GM23338 (cell line): ENCODE data around the gene MRPL24. TPM values are rescaled to one million over a fixed set of nuclear protein-coding genes. Genes with fewer than 3 reads are reported as not detected.

Experiments
- polyA plus RNA-seq: library from polyadenylated mRNA; unstranded; fragments of >200 nt; fragmentation: Nextera tagmentation; extraction: Ambion mirVana; gene quantifications from 2 replicates; pipeline ENCODE4 v1.2.1, GENCODE V29; 2016
- total RNA-seq: library from RNA; depleted of rRNA; stranded (reverse); fragments of >200 nt; shearing (Covaris generic); gene quantifications from 2 replicates; pipeline ENCODE4 v1.2.3, GENCODE V29; 2014; rRNA removed

Gene MRPL24
- total and polyA plus RNA-seq, 2 experiments from 2014 or later: 18.8 to 45.7 TPM

Other genes with a start within 250 kb of the MRPL24 start
- 9.7 and 15.5 TPM in 2 replicates for gene MEF2D, start 240.3 kb downstream of the MRPL24 start, total RNA-seq
- gene MEF2D, start 240.3 kb downstream of the MRPL24 start, polyA plus RNA-seq: 10.4 and 10.6 TPM in 2 replicates
- 25.7 and 31.8 TPM in 2 replicates for gene IQGAP3, start 168.5 kb downstream of the MRPL24 start, total RNA-seq
- gene IQGAP3, start 168.5 kb downstream of the MRPL24 start, polyA plus RNA-seq: 11.9 and 12.8 TPM in 2 replicates
- not detected in 2 replicates for gene TTC24, start 161.4 kb downstream of the MRPL24 start, total RNA-seq
- gene TTC24, start 161.4 kb downstream of the MRPL24 start, polyA plus RNA-seq: not detected in 2 replicates
- gene NAXE, start 149.3 kb downstream of the MRPL24 start, total RNA-seq: 62.6 and 87.5 TPM in 2 replicates
- gene NAXE, start 149.3 kb downstream of the MRPL24 start, polyA plus RNA-seq: 82.1 and 83.1 TPM in 2 replicates
- 58.9 and 95.7 TPM in 2 replicates for gene GPATCH4, start 139.6 kb downstream of the MRPL24 start, total RNA-seq
- 174 and 187 TPM in 2 replicates for gene GPATCH4, start 139.6 kb downstream of the MRPL24 start, polyA plus RNA-seq
- not detected in 2 replicates for gene HAPLN2, start 121.7 kb downstream of the MRPL24 start, total RNA-seq
- gene HAPLN2, start 121.7 kb downstream of the MRPL24 start, polyA plus RNA-seq: 0.53 TPM in 1 of 2 replicates, not detected in the other
- 5.5 and 8.0 TPM in 2 replicates for gene BCAN, start 99.0 kb downstream of the MRPL24 start, total RNA-seq
- 2.3 and 3.6 TPM in 2 replicates for gene BCAN, start 99.0 kb downstream of the MRPL24 start, polyA plus RNA-seq
- 85.3 and 95.9 TPM in 2 replicates for gene NES, start 63.7 kb downstream of the MRPL24 start, total RNA-seq
- gene NES, start 63.7 kb downstream of the MRPL24 start, polyA plus RNA-seq: 25.0 and 27.5 TPM in 2 replicates
- gene CRABP2, start 35.5 kb downstream of the MRPL24 start, total RNA-seq: 35.1 and 45.9 TPM in 2 replicates
- gene CRABP2, start 35.5 kb downstream of the MRPL24 start, polyA plus RNA-seq: 137 and 138 TPM in 2 replicates
- 12.9 and 18.3 TPM in 2 replicates for gene METTL25B, start 12.6 kb downstream of the MRPL24 start, total RNA-seq
- gene METTL25B, start 12.6 kb downstream of the MRPL24 start, polyA plus RNA-seq: 18.1 and 21.1 TPM in 2 replicates
- 34.9 and 50.9 TPM in 2 replicates for gene ISG20L2, start 12.3 kb downstream of the MRPL24 start, total RNA-seq
- 22.2 and 23.1 TPM in 2 replicates for gene ISG20L2, start 12.3 kb downstream of the MRPL24 start, polyA plus RNA-seq
- 230 and 251 TPM in 2 replicates for gene HDGF, start 10.6 kb upstream of the MRPL24 start, total RNA-seq
- 106 and 126 TPM in 2 replicates for gene HDGF, start 10.6 kb upstream of the MRPL24 start, polyA plus RNA-seq
- gene PRCC, start 26.4 kb upstream of the MRPL24 start, total RNA-seq: 58.6 and 72.9 TPM in 2 replicates
- 65.3 and 66.2 TPM in 2 replicates for gene PRCC, start 26.4 kb upstream of the MRPL24 start, polyA plus RNA-seq
- 3.4 and 11.5 TPM in 2 replicates for gene SH2D2A, start 75.8 kb upstream of the MRPL24 start, total RNA-seq
- gene SH2D2A, start 75.8 kb upstream of the MRPL24 start, polyA plus RNA-seq: 4.6 and 5.5 TPM in 2 replicates
- gene INSRR, start 118.0 kb upstream of the MRPL24 start, total RNA-seq: not detected in 2 replicates
- gene INSRR, start 118.0 kb upstream of the MRPL24 start, polyA plus RNA-seq: not detected in 2 replicates
- 0.08 and 0.42 TPM in 2 replicates for gene NTRK1, start 119.8 kb upstream of the MRPL24 start, total RNA-seq
- 0.23 and 0.45 TPM in 2 replicates for gene NTRK1, start 119.8 kb upstream of the MRPL24 start, polyA plus RNA-seq
- 0.28 and 0.47 TPM in 2 replicates for gene PEAR1, start 152.6 kb upstream of the MRPL24 start, total RNA-seq
- gene PEAR1, start 152.6 kb upstream of the MRPL24 start, polyA plus RNA-seq: 0.10 and 0.47 TPM in 2 replicates
- gene LRRC71, start 179.5 kb upstream of the MRPL24 start, total RNA-seq: not detected in 2 replicates
- gene LRRC71, start 179.5 kb upstream of the MRPL24 start, polyA plus RNA-seq: 0.24 and 0.31 TPM in 2 replicates